ENCODE measurements around the gene AFAP1L2.

DNA sequence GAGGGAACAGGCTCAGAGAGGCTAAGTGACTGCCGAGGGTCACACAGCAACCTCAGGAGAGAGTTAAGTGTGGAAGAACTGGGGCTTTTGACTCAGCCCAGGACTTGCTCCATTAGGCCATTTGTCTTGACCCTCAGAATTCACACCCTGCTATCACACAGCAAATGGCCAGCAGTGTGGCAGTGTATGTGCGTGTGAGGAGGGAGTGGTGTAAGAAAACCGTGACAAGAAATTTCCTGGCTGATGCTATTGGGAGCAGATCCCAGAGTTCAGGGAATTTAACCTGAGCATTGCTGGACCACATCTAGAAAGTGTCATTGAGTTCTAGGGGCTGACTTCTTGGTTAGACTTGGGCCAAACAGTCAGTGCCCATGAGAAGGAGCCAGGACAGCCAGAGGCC is 146.8 kb downstream of the AFAP1L2 start:
- TF ChIP-seq EZH2 (IDR thresholded peaks at IDR 0.05; ENCODE audit: borderline replicate concordance, insufficient read depth, low read length, poor library complexity, severe bottlenecking), result no peak
- TF ChIP-seq POLR2AphosphoS5 (IDR thresholded peaks at IDR 0.05), result no peak
- TF ChIP-seq, protein P1, sequence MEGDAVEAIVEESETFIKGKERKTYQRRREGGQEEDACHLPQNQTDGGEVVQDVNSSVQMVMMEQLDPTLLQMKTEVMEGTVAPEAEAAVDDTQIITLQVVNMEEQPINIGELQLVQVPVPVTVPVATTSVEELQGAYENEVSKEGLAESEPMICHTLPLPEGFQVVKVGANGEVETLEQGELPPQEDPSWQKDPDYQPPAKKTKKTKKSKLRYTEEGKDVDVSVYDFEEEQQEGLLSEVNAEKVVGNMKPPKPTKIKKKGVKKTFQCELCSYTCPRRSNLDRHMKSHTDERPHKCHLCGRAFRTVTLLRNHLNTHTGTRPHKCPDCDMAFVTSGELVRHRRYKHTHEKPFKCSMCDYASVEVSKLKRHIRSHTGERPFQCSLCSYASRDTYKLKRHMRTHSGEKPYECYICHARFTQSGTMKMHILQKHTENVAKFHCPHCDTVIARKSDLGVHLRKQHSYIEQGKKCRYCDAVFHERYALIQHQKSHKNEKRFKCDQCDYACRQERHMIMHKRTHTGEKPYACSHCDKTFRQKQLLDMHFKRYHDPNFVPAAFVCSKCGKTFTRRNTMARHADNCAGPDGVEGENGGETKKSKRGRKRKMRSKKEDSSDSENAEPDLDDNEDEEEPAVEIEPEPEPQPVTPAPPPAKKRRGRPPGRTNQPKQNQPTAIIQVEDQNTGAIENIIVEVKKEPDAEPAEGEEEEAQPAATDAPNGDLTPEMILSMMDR (IDR thresholded peaks at IDR 0.05; ENCODE audit: poor library complexity, severe bottlenecking), result no peak

Data from neural cell (in vitro differentiated cells).